Fibroblast of gingiva (primary cell): Measurements from ENCODE around the gene CHMP4A.
A peak's percentile ranks its signal among the peaks of the same experiment; 100 is the strongest.
"Not testable (repeated sequence)": the region's sequence is repeated elsewhere in the genome, so short reads cannot be mapped to it uniquely, and the experiment has no call there.

Experiments used
- DNase-seq: peaks from one replicate; pipeline ENCODE4 v3.0.0-alpha.2; 2011; ENCODE audit warnings: low read depth

Gene CHMP4A

GRCh38 chr14:24247422-24247821, 34.1 kb upstream of the CHMP4A start:
- no peak for DNase-seq

GRCh38 chr14:24246765-24247212, 33.5 kb upstream of the CHMP4A start:
- DNase-seq = no peak

- not testable (repeated sequence) for DNase-seq
These were observed 32.1 kb upstream of the CHMP4A start for GRCh38 chr14:24245350-24245749.

- no peak for DNase-seq
These were observed 30.1 kb upstream of the CHMP4A start for GRCh38 chr14:24243336-24243836.

GRCh38 chr14:24241829-24242443, 28.6 kb upstream of the CHMP4A start:
- peak; percentile 89 for DNase-seq

GRCh38 chr14:24240110-24240918, 27.0 kb upstream of the CHMP4A start:
- no peak for DNase-seq

GRCh38 chr14:24238527-24239037, 25.3 kb upstream of the CHMP4A start:
- no peak for DNase-seq

GRCh38 chr14:24238123-24238522, 24.8 kb upstream of the CHMP4A start:
- DNase-seq = no peak

GRCh38 chr14:24237463-24237955, 24.2 kb upstream of the CHMP4A start:
- peak; percentile 71 for DNase-seq

GRCh38 chr14:24236689-24237462, 23.6 kb upstream of the CHMP4A start:
- DNase-seq = no peak

- no peak for DNase-seq
These were observed 22.8 kb upstream of the CHMP4A start for GRCh38 chr14:24235804-24236688.

GRCh38 chr14:24234095-24235005, 21.1 kb upstream of the CHMP4A start:
- no peak for DNase-seq

GRCh38 chr14:24233538-24233866, 20.2 kb upstream of the CHMP4A start:
- no peak for DNase-seq

GRCh38 chr14:24232645-24233537, 19.6 kb upstream of the CHMP4A start, which contains the start of gene GMPR2:
GMPR2 (plus strand) TSS chr14:24232929; CDS start chr14:24233254, 325 bp downstream.
- DNase-seq = no peak

GRCh38 chr14:24232121-24232644, 18.9 kb upstream of the CHMP4A start, which contains the start of gene NEDD8:
NEDD8 (minus strand) TSS chr14:24232367; CDS start chr14:24232267, 100 bp downstream.
- DNase-seq = peak; percentile 97

GRCh38 chr14:24231263-24232120, 18.2 kb upstream of the CHMP4A start:
- DNase-seq = no peak

GRCh38 chr14:24228902-24229301, 15.6 kb upstream of the CHMP4A start:
- no peak for DNase-seq

- DNase-seq = no peak
These were observed 13.2 kb upstream of the CHMP4A start for GRCh38 chr14:24226473-24226872.
